Testis (tissue), 3 donors: ENCODE results near the gene NECAP2. TPM values are rescaled to one million over a fixed set of nuclear protein-coding genes. Genes with fewer than 3 reads are reported as not detected.

Experiments
- DNase-seq: peaks from one replicate; pipeline ENCODE4 v3.0.0-alpha.2; 2019
- H3K27ac ChIP-seq, 2 donors: fragments of 200-600 bp; sonication (generic); one replicate each; pipeline ENCODE4 v1.5.1; 2019
- H3K27me3 ChIP-seq: fragments of 200-600 bp; sonication (generic); one replicate; pipeline ENCODE4 v1.5.1; 2019
- H3K36me3 ChIP-seq: fragments of 200-600 bp; sonication (generic); one replicate; pipeline ENCODE4 v1.5.1; 2017; ENCODE audit warnings: low read depth; ENCODE audit errors: missing control alignments
- H3K4me1 ChIP-seq: fragments of 200-600 bp; sonication (generic); one replicate; pipeline ENCODE4 v1.5.1; 2019
- H3K4me3 ChIP-seq, 2 donors: fragments of 200-600 bp; sonication (generic); one replicate each; pipeline ENCODE4 v1.5.1; 2017 to 2019
- H3K9me3 ChIP-seq: fragments of 200-600 bp; sonication (generic); one replicate; pipeline ENCODE4 v1.5.1; 2017
- CTCF ChIP-seq, 3 experiments: fragments of 450-650 bp in 2 of 3; fragments of 200-600 bp in 1 of 3; sonication (generic) in 1 of 3; IDR thresholded peaks; one replicate each; pipeline ENCODE4 v1.5.1; 2016 to 2019; ENCODE audit warnings: antibody characterized with exemption in 3 of 3, mild to moderate bottlenecking in 2 of 3, moderate library complexity in 1 of 3
- POLR2A ChIP-seq: fragments of 450-650 bp; IDR thresholded peaks from one replicate; pipeline ENCODE4 v1.6.1; 2017; ENCODE audit warnings: antibody characterized with exemption, mild to moderate bottlenecking, moderate library complexity
- WGBS, 2 donors: methylation state at CpG; one replicate each; pipeline ENCODE4 v1.1.5; 2018; 5-methylcytosine and 5-hydroxymethylcytosine counted together
- intact Hi-C: fragments of 100-400 bp; cut with DNase I; formaldehyde crosslinking; loops from one replicate; pipeline ENCODE4 v1.15.1; 2023; ENCODE audit warnings: low total_unique reads
- polyA plus RNA-seq: library from polyadenylated mRNA; stranded (reverse); fragments of 350-450 nt; fragmentation: Illumina TruSeq; extraction: RNeasy Lipid Tissue Mini Kit (QIAGEN cat#74804); gene quantifications from one replicate; pipeline ENCODE4 v1.2.3, GENCODE V29; 2014; ENCODE audit warnings: low read depth, low replicate concordance; ENCODE audit not compliant: insufficient read depth
- total RNA-seq, 2 donors: library from RNA; depleted of rRNA; stranded (reverse); fragments of >200 nt; gene quantifications; one replicate each; pipeline ENCODE4 v1.2.3, GENCODE V29; 2016

Gene NECAP2
- total and polyA plus RNA-seq, 3 donors from 2014 or later: 88.2 to 113 (median 96.8) TPM

- TF ChIP-seq POLR2A (no peak), CTCF (IDR thresholded peaks at IDR 0.05) (no peak)
- H3K27ac ChIP-seq: no peak overlapping the region
- intact Hi-C loops: no loop called here
- no peak for DNase-seq
- WGBS, 2 donors: 71% methylated on average over 10 of the region's 10 CpGs
- no peaks in the 10 kb centered on the region for H3K9me3 ChIP-seq
- no peaks in the 10 kb centered on the region for H3K36me3 ChIP-seq
- H3K27me3 ChIP-seq: no peaks in the 10 kb centered on the region
- H3K4me3 ChIP-seq: no peak overlapping the region
- H3K4me1 ChIP-seq: no peaks in the 10 kb centered on the region
These were observed 37.8 kb upstream of the NECAP2 start for GRCh38 chr1:16402742-16403141.

- no peaks in the 10 kb centered on the region for H3K36me3 ChIP-seq
These were observed 35.1 kb upstream of the NECAP2 start for GRCh38 chr1:16405441-16405840.

GRCh38 chr1:16406868-16407267 is 33.7 kb upstream of the NECAP2 start:
- Histone ChIP-seq H3K36me3 (no peaks in the 10 kb centered on the region), H3K9me3 (no peaks in the 10 kb centered on the region), H3K4me3 (no peak overlapping the region), H3K4me1 (no peaks in the 10 kb centered on the region), H3K27me3 (no peaks in the 10 kb centered on the region), H3K27ac (no peak overlapping the region)
- no peak for TF ChIP-seq POLR2A
- no peak for TF ChIP-seq CTCF (IDR thresholded peaks at IDR 0.05)
- no peak for DNase-seq
- WGBS, 2 donors: 89 to 94% methylated on average over 6 to 9 of the region's 9 CpGs
- intact Hi-C loops: no loop called here

More at GRCh38 chr1:16405441-16405840, 35.1 kb upstream of the NECAP2 start:
- 72 to 75% methylated on average over 5 of the region's 5 CpGs for WGBS, 2 donors
- Histone ChIP-seq H3K27ac (no peak overlapping the region), H3K9me3 (no peaks in the 10 kb centered on the region), H3K4me1 (no peaks in the 10 kb centered on the region), H3K4me3 (no peak overlapping the region), H3K27me3 (no peaks in the 10 kb centered on the region)
- TF ChIP-seq CTCF (IDR thresholded peaks at IDR 0.05) (no peak), POLR2A (no peak)
- intact Hi-C loops: no loop called here
- DNase-seq: no peak

GRCh38 chr1:16409536-16410152 is 30.9 kb upstream of the NECAP2 start:
- DNase-seq: no peak
- intact Hi-C loops: no loop called here

More at GRCh38 chr1:16409536-16410152, 30.9 kb upstream of the NECAP2 start:
- Histone ChIP-seq H3K27ac (no peak overlapping the region), H3K4me3 (no peak overlapping the region), H3K27me3 (no peaks in the 10 kb centered on the region), H3K9me3 (no peaks in the 10 kb centered on the region), H3K4me1 (no peaks in the 10 kb centered on the region), H3K36me3 (no peaks in the 10 kb centered on the region)
- TF ChIP-seq POLR2A: no peak
- no peak for TF ChIP-seq CTCF (IDR thresholded peaks at IDR 0.05)
- 78 to 80% methylated on average over 15 to 25 of the region's 25 CpGs for WGBS, 2 donors
